Body of pancreas (tissue), 4 donors: ENCODE results near the gene DRP2.

Experiments used
- CTCF ChIP-seq, 7 experiments: fragments of 450-650 bp in 4 of 7; fragments of 200-600 bp in 3 of 7; sonication (generic) in 3 of 7; IDR thresholded peaks; one replicate each; pipeline ENCODE4 v1.5.1; 2016 to 2019; ENCODE audit warnings: antibody characterized with exemption in 7 of 7
- POLR2A ChIP-seq, 3 donors: fragments of 450-650 bp; IDR thresholded peaks; one replicate each; pipeline ENCODE4 v1.6.1; 2016; ENCODE audit warnings: antibody characterized with exemption in 3 of 3, mild to moderate bottlenecking in 2 of 3

- TF ChIP-seq CTCF (IDR thresholded peaks at IDR 0.05): no peak
- no peak for TF ChIP-seq POLR2A (IDR thresholded peaks at IDR 0.05)
Measured at GRCh38 chrX:101171883-101172400, 47.6 kb upstream of the DRP2 start.
